Mucosa of rectum (tissue), 2 donors: ENCODE data around the gene MRPL18.

Experiments used
- H3K27ac ChIP-seq, 2 donors: one replicate each; pipeline ENCODE4 v1.7.0; 2013; ENCODE audit warnings: inconsistent platforms in 2 of 2, low read depth in 2 of 2, low read length in 2 of 2
- H3K27me3 ChIP-seq, 2 donors: one replicate each; pipeline ENCODE4 v1.7.0; 2013; ENCODE audit warnings: low read length in 2 of 2; ENCODE audit not compliant: control insufficient read depth in 2 of 2, insufficient read depth in 2 of 2
- H3K36me3 ChIP-seq, 2 donors: one replicate each; pipeline ENCODE4 v1.7.0; 2013; ENCODE audit warnings: low read length in 2 of 2; ENCODE audit not compliant: control insufficient read depth in 2 of 2, insufficient read depth in 2 of 2
- H3K4me1 ChIP-seq, 2 donors: one replicate each; pipeline ENCODE4 v1.7.0; 2013; ENCODE audit warnings: low read length in 2 of 2, mild to moderate bottlenecking in 1 of 2; ENCODE audit not compliant: control insufficient read depth in 2 of 2, insufficient read depth in 2 of 2
- H3K4me3 ChIP-seq, 2 donors: one replicate each; pipeline ENCODE4 v1.7.0; 2013; ENCODE audit warnings: low read length in 2 of 2
- H3K9ac ChIP-seq, 2 donors: one replicate each; pipeline ENCODE4 v1.7.0; 2013; ENCODE audit warnings: low read length in 2 of 2, low read depth in 1 of 2, mild to moderate bottlenecking in 1 of 2
- H3K9me3 ChIP-seq, 2 donors: one replicate each; pipeline ENCODE4 v1.7.0; 2013; ENCODE audit warnings: low read length in 2 of 2; ENCODE audit not compliant: control insufficient read depth in 2 of 2
- donor health status: healthy.
- donor health status: Normal muscosa, but diverticular disease.

The MRPL18 gene

GRCh38 chr6:159826968-159827647 is 36.8 kb downstream of the MRPL18 start:
- H3K27ac ChIP-seq = no peak overlapping the region
- no peaks in the 10 kb centered on the region for H3K9me3 ChIP-seq
- no peaks in the 10 kb centered on the region for H3K4me1 ChIP-seq
- H3K4me3 ChIP-seq = no peak overlapping the region
- H3K27me3 ChIP-seq = no peaks in the 10 kb centered on the region
- H3K9ac ChIP-seq = no peak overlapping the region
- no peaks in the 10 kb centered on the region for H3K36me3 ChIP-seq

GRCh38 chr6:159828074-159828473 is 37.8 kb downstream of the MRPL18 start:
- H3K36me3 ChIP-seq = no peaks in the 10 kb centered on the region
- no peaks in the 10 kb centered on the region for H3K27me3 ChIP-seq
- no peaks in the 10 kb centered on the region for H3K9me3 ChIP-seq
- no peak overlapping the region for H3K9ac ChIP-seq
- no peak overlapping the region for H3K4me3 ChIP-seq
- H3K27ac ChIP-seq = no peak overlapping the region
- no peaks in the 10 kb centered on the region for H3K4me1 ChIP-seq

- H3K9ac ChIP-seq = no peak overlapping the region
- no peaks in the 10 kb centered on the region for H3K9me3 ChIP-seq
- H3K4me1 ChIP-seq = no peaks in the 10 kb centered on the region
- H3K27me3 ChIP-seq = no peaks in the 10 kb centered on the region
- H3K4me3 ChIP-seq = no peak overlapping the region
- no peaks in the 10 kb centered on the region for H3K36me3 ChIP-seq
- no peak overlapping the region for H3K27ac ChIP-seq
Measured at GRCh38 chr6:159829526-159829925, 39.3 kb downstream of the MRPL18 start.

- no peaks in the 10 kb centered on the region for H3K27me3 ChIP-seq
- no peak overlapping the region for H3K9ac ChIP-seq
- no peaks in the 10 kb centered on the region for H3K9me3 ChIP-seq
- no peaks in the 10 kb centered on the region for H3K36me3 ChIP-seq
- H3K4me3 ChIP-seq = no peak overlapping the region
- H3K27ac ChIP-seq = no peak overlapping the region
- H3K4me1 ChIP-seq = no peaks in the 10 kb centered on the region
Measured at GRCh38 chr6:159830501-159831372, 40.5 kb downstream of the MRPL18 start.

- no peak overlapping the region for H3K4me3 ChIP-seq
- no peaks in the 10 kb centered on the region for H3K36me3 ChIP-seq
- H3K9me3 ChIP-seq = no peaks in the 10 kb centered on the region
- H3K27me3 ChIP-seq = no peaks in the 10 kb centered on the region
- H3K9ac ChIP-seq = no peak overlapping the region
- no peaks in the 10 kb centered on the region for H3K4me1 ChIP-seq
- no peak overlapping the region for H3K27ac ChIP-seq
Measured at GRCh38 chr6:159831373-159831679, 41.1 kb downstream of the MRPL18 start.

- Histone ChIP-seq H3K27me3 (no peaks in the 10 kb centered on the region), H3K9ac (no peak overlapping the region), H3K27ac (no peak overlapping the region), H3K36me3 (no peaks in the 10 kb centered on the region), H3K9me3 (no peaks in the 10 kb centered on the region), H3K4me3 (no peak overlapping the region), H3K4me1 (no peaks in the 10 kb centered on the region)
Measured at GRCh38 chr6:159832946-159833345, 42.7 kb downstream of the MRPL18 start.

- no peaks in the 10 kb centered on the region for H3K27me3 ChIP-seq
Measured at GRCh38 chr6:159833556-159833955, 43.3 kb downstream of the MRPL18 start.

GRCh38 chr6:159833997-159834603 is 43.8 kb downstream of the MRPL18 start:
- Histone ChIP-seq H3K4me1 (no peaks in the 10 kb centered on the region), H3K27me3 (no peaks in the 10 kb centered on the region), H3K27ac (no peak overlapping the region), H3K9me3 (no peaks in the 10 kb centered on the region), H3K36me3 (no peaks in the 10 kb centered on the region), H3K4me3 (no peak overlapping the region), H3K9ac (no peak overlapping the region)

More at GRCh38 chr6:159833556-159833955, 43.3 kb downstream of the MRPL18 start:
- no peaks in the 10 kb centered on the region for H3K4me1 ChIP-seq
- H3K9me3 ChIP-seq = no peaks in the 10 kb centered on the region
- no peak overlapping the region for H3K4me3 ChIP-seq
- H3K9ac ChIP-seq = no peak overlapping the region
- H3K27ac ChIP-seq = no peak overlapping the region
- no peaks in the 10 kb centered on the region for H3K36me3 ChIP-seq

GRCh38 chr6:159836718-159837490 is 46.6 kb downstream of the MRPL18 start:
- H3K27ac ChIP-seq = no peak overlapping the region
- H3K4me3 ChIP-seq = no peak overlapping the region
- no peaks in the 10 kb centered on the region for H3K4me1 ChIP-seq
- no peaks in the 10 kb centered on the region for H3K9me3 ChIP-seq
- H3K36me3 ChIP-seq = no peaks in the 10 kb centered on the region
- H3K9ac ChIP-seq = no peak overlapping the region
- H3K27me3 ChIP-seq = no peaks in the 10 kb centered on the region

- no peaks in the 10 kb centered on the region for H3K36me3 ChIP-seq
- no peaks in the 10 kb centered on the region for H3K9me3 ChIP-seq
- no peak overlapping the region for H3K27ac ChIP-seq
- H3K4me1 ChIP-seq = no peaks in the 10 kb centered on the region
- no peak overlapping the region for H3K9ac ChIP-seq
- no peaks in the 10 kb centered on the region for H3K27me3 ChIP-seq
- no peak overlapping the region for H3K4me3 ChIP-seq
Measured at GRCh38 chr6:159837511-159837910, 47.2 kb downstream of the MRPL18 start.
